H54 (cell line): ENCODE results near the gene ACBD6.
A peak's percentile ranks its signal among the peaks of the same experiment; 100 is the strongest.

ENCODE experiments used
- DNase-seq: peaks from one replicate; pipeline ENCODE4 v3.0.0; 2011; ENCODE audit warnings: low spot score, mixed read lengths; ENCODE audit not compliant: insufficient read length
- FAIRE-seq: peaks from 3 replicates; lab custom pipeline; 2011; peaks lifted over from hg19 to GRCh38; lab: Jason Lieb, UNC
- POLR2A ChIP-seq: IDR thresholded peaks from 2 replicates; pipeline ENCODE4 v1.6.1; 2011; ENCODE audit warnings: low read depth, mild to moderate bottlenecking, low read length

ACBD6 gene

GRCh38 chr1:180343921-180344769, 158.2 kb downstream of the ACBD6 start:
- no peak for FAIRE-seq
- TF ChIP-seq POLR2A = no peak
- no peak for DNase-seq

- FAIRE-seq (no peak), DNase-seq (no peak)
- TF ChIP-seq POLR2A = no peak
Observed at GRCh38 chr1:180327089-180327488, 175.3 kb downstream of the ACBD6 start.

DNA sequence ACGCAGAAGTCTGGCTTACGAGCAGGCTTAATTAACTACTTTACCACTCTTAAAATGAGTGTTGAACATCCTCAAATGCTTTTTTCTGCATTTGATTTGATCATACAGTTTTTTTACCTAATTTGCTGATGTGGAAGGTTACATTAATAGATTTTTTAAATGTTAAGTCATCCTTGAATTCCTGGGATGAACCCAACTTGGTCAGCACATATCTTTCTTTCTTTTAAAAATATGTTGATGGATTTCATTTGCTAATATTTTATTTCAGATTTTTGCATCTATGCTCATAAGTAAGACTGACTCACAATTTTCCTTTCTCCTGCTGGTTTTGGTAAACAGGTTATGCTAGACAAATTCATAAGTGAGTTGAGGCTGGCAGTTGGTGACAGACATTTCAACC, 189.5 kb downstream of the ACBD6 start:
- DNase-seq = no peak
- no peak for FAIRE-seq
- no peak for TF ChIP-seq POLR2A

DNA sequence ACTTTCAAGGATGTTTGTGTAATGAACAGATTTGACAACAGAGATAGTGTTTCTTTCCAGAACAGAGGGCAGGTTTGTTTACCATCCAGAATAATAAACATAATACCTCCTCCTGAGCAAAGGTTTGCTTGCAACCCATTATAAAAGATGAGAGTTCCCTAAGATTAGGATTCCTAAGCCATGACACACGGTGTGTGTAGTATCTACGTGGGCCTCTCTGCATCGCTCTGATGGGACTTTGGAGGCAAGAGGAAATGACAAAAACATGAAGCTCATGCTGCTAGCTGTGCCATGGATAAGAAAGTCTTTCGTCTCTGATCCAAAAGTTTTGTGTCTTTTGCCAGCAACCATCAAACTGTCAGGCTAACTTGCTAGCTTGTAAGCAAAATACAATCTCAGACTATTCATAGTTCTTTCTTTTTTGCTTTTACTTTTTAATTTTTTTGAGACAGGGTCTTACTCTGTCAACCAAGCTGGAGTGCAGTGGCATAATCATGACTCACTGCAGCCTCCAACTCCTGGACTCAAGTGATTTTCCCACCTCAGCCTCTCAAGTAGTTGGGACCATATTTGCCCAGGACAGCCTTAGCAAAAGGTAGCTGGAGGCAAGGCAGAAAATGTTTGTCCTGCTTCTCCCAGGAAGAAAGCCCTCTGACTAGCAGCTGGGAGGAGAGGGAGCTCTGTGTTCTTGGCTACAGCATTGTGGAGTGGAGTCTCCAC, 191.2 kb downstream of the ACBD6 start:
- DNase-seq (peak; percentile 13), FAIRE-seq (peak; percentile 98)
- no peak for TF ChIP-seq POLR2A

DNA sequence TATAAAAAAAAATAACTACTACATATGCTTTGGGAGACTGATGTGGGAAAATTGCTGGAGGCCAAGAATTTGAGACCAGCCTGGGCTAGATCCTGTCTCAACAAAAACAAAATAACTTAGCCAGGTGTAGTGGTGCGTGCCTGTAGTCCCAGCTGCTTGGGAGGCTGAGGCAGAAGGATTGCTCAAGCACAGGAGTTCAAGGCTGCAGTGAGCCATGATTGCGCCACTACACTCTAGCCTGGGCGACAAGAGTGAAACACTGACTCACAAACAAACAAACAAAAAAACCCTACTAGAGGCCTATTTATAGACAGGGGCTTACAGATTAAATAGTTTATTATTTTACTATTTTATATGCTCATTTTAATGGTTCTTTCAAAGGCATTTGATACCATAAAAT, 192.3 kb downstream of the ACBD6 start:
- DNase-seq = no peak
- no peak for TF ChIP-seq POLR2A
- FAIRE-seq = peak; percentile 33

DNA sequence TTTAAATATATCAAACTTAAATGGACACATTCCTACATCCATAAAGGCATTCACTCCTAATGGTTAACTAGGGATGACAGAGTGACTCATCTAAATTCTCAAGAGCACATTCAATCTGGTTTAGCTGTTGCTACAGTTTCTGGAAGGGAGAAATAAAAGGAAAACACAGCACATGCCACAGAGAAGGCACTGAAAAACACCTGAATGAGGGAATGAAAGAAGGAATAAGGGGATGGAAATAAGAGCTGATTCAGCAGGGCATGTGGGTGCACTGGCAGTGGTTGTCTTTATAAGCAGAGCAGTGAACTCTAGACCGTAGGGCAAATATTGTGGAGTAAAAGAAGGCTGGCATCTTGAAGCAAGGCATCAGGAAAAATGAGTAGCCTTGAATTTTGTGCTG, 193.0 kb downstream of the ACBD6 start:
- TF ChIP-seq POLR2A = no peak
- peak; percentile 91 for FAIRE-seq
- peak; percentile 9 for DNase-seq

DNA sequence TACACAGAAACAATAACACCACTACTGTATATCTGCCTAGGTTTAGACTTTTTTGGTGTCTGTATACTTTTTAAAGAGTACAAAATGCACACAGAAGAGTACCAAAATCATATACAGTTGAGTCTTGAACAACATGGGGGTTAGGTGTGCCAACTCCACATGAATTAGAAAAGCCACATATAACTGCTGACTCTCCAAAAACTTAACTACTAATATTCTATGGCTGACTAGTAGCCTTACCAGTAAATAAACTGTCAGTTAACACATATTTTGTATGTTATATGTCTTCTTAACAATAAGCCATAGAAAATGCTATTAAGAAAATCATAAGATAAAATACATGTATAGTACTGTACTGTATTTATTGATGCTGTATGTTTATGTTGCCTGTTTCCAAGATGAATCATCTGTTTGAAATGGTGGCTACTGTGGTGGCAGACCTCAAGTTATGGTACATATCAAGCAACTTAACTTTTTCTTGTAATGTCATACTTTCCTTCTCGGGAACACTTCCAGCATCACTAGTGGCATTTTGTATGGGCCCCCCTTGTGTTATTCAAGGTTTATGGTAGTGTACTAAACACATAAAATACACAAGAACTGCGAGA, 201.1 kb downstream of the ACBD6 start:
- FAIRE-seq = no peak
- DNase-seq = no peak
- no peak for TF ChIP-seq POLR2A

GRCh38 chr1:180299479-180300221, 202.7 kb downstream of the ACBD6 start:
- TF ChIP-seq POLR2A = no peak
- FAIRE-seq (no peak), DNase-seq (no peak)

GRCh38 chr1:180295999-180296398, 206.4 kb downstream of the ACBD6 start:
- TF ChIP-seq POLR2A = no peak
- FAIRE-seq (no peak), DNase-seq (no peak)

DNA sequence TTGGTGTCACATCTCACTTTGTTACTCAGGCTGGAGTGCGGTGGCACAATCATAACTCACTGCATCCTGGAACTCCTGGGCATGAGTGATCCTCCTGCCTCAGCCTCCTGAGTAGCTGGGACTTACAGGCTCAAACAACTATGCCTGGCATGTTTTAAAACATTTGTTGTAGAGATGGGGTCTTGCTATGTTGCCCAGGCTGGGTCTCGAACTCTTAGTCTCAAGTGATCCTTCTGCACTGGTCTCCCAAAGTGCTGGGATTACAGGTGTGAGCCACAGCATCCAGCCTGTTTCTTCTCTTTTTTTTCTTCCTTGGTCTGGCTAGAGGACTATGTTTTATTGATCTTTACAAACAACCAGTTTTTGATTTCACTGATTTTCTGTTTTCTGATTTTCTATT, 207.7 kb downstream of the ACBD6 start:
- FAIRE-seq (no peak), DNase-seq (no peak)
- no peak for TF ChIP-seq POLR2A

DNA sequence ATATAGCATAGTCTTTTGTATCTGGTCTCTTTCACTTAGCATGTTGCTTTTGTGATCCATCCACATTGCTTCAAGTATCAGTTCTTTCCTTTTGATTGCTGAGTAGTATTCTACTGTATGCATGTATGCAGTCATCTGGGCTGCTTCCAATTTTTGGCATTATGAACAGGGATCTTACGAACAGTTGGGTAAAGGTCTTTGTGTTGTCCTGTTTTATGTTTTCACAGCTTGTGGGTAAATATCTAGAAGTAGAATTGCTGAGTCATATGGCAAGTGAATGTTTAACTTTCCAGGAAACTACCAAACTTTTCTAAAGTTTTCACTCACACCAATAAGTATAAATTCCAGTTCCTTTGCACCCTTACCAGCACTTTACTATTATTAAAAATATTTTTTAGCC, 211.4 kb downstream of the ACBD6 start:
- no peak for FAIRE-seq
- no peak for DNase-seq
- no peak for TF ChIP-seq POLR2A

GRCh38 chr1:180290265-180291001, 211.9 kb downstream of the ACBD6 start:
- TF ChIP-seq POLR2A = no peak
- FAIRE-seq (no peak), DNase-seq (no peak)

GRCh38 chr1:180288940-180289339, 213.4 kb downstream of the ACBD6 start:
- no peak for DNase-seq
- FAIRE-seq = no peak
- TF ChIP-seq POLR2A = no peak
